Fibroblast of gingiva (primary cell): ENCODE data around the gene ITIH2.
"Not testable (repeated sequence)": the region's sequence is repeated elsewhere in the genome, so short reads cannot be mapped to it uniquely, and the experiment has no call there.

Experiments
- DNase-seq: peaks from one replicate; pipeline ENCODE4 v3.0.0-alpha.2; 2011; ENCODE audit warnings: low read depth

ITIH2 gene

GRCh38 chr10:7697426-7697825, 5.7 kb upstream of the ITIH2 start:
- DNase-seq: no peak

- DNase-seq: no peak
These were observed 2.5 kb upstream of the ITIH2 start for GRCh38 chr10:7700577-7701125.

GRCh38 chr10:7701158-7701742, 1.9 kb upstream of the ITIH2 start:
- DNase-seq: no peak

- no peak for DNase-seq
These were observed 766 bp upstream of the ITIH2 start for GRCh38 chr10:7702288-7702812.

- DNase-seq: no peak
These were observed 1.2 kb downstream of the ITIH2 start for GRCh38 chr10:7704071-7705016.

GRCh38 chr10:7705341-7705740, 2.2 kb downstream of the ITIH2 start:
- no peak for DNase-seq

- no peak for DNase-seq
These were observed 3.5 kb downstream of the ITIH2 start for GRCh38 chr10:7706534-7707073.

- no peak for DNase-seq
These were observed 4.0 kb downstream of the ITIH2 start for GRCh38 chr10:7707102-7707501.

- DNase-seq: no peak
These were observed 4.9 kb downstream of the ITIH2 start for GRCh38 chr10:7707858-7708622.

- no peak for DNase-seq
These were observed 5.7 kb downstream of the ITIH2 start for GRCh38 chr10:7708832-7709231.

GRCh38 chr10:7710446-7710845, 7.3 kb downstream of the ITIH2 start:
- DNase-seq: no peak

GRCh38 chr10:7711075-7711474, 8.0 kb downstream of the ITIH2 start:
- DNase-seq: not testable (repeated sequence)

- no peak for DNase-seq
These were observed 12.4 kb downstream of the ITIH2 start for GRCh38 chr10:7715515-7715914.

GRCh38 chr10:7717767-7718166, 14.7 kb downstream of the ITIH2 start:
- DNase-seq: no peak

GRCh38 chr10:7718685-7719084, 15.6 kb downstream of the ITIH2 start:
- no peak for DNase-seq

- no peak for DNase-seq
These were observed 17.4 kb downstream of the ITIH2 start for GRCh38 chr10:7720478-7720877.

- DNase-seq: no peak
These were observed 19.9 kb downstream of the ITIH2 start for GRCh38 chr10:7722927-7723529.

- DNase-seq: no peak
These were observed 31.7 kb downstream of the ITIH2 start for GRCh38 chr10:7734821-7735220.

- DNase-seq: no peak
These were observed 35.7 kb downstream of the ITIH2 start for GRCh38 chr10:7738536-7739407.

GRCh38 chr10:7744307-7744706, 41.2 kb downstream of the ITIH2 start:
- no peak for DNase-seq
